Measurements from ENCODE around the gene CPOX.

The CPOX gene

GRCh38 chr3:98532709-98533571 is 60.5 kb downstream of the CPOX start:
- DNase-seq = peak; percentile 22 to 39

- no peak for DNase-seq
Observed at GRCh38 chr3:98532275-98532637, 61.2 kb downstream of the CPOX start.

DNA sequence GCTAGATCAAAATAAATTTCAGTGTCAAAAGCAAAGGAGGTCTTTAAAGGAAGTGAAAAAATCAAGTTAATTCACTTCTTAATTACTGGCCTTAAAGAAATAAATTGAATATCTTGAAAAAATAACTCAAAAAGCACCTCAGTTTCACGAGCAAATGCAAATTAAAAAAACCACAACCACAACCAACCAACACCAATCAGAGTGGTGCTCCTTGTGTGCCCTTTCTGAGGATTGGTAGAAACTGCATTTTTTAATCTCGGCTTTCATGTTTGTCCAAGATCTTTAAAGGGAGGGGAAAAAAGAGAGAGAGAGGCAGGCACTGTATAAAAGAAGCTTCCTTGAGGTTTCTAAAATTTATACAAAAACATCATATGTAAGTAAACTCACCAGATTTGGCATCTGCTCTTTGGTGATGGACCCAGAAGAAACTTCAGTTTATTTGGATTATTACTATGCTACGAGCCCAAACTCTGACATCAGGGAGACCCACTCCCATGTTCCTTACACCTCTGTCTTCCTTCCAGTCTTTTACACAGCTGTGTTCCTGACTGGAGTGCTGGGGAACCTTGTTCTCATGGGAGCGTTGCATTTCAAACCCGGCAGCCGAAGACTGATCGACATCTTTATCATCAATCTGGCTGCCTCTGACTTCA is 61.7 kb downstream of the CPOX start, which contains the start of gene GPR15:
GPR15 (plus strand) TSS at position 357 of the 653 bp plus-strand sequence; CDS start at position 413, 56 bp downstream.
- no peak for DNase-seq

DNA sequence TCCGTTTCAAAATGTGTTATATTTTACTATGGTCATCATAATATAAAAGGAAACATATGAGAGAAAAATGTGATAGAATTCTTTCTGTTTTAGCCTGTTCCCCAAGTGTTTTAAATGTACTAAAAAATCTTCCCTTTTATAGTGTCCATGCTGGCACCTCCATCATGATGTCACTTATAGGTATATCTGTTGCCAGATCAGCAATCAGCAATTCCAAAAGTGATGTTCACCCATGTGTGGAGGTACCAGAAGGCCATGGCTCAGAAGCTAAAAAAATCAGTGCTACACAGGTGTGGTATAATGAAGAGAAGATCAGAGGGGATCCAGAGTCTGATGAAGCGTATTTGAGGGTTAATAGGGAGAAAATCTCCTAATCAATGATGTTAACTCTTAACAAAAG is 62.7 kb downstream of the CPOX start:
- DNase-seq = no peak

GRCh38 chr3:98529856-98530459 is 63.5 kb downstream of the CPOX start:
- DNase-seq = peak; percentile 21 to 23

All from AML-193 (cell line).